ENCODE data around the gene TMEM129.
A peak's percentile ranks its signal among the peaks of the same experiment; 100 is the strongest.

GRCh38 chr4:1726146-1726934 lies 5.2 kb upstream of the TMEM129 start:
- TF ChIP-seq EZH2phosphoT487 (IDR thresholded peaks at IDR 0.05; ENCODE audit: borderline replicate concordance, low read depth, low read length) (no peak), CTCF (conservative IDR thresholded peaks at IDR 0.05; ENCODE audit: low read length) (peak; percentile 98)

All from OCI-LY7 (cell line).